Testis (tissue), 3 donors: ENCODE results near the gene RAB42. TPM values are rescaled to one million over a fixed set of nuclear protein-coding genes. Genes with fewer than 3 reads are reported as not detected.
A peak's percentile ranks its signal among the peaks of the same experiment; 100 is the strongest.

Source experiments
- DNase-seq: peaks from one replicate; pipeline ENCODE4 v3.0.0-alpha.2; 2019
- H3K27ac ChIP-seq, 2 donors: fragments of 200-600 bp; sonication (generic); one replicate each; pipeline ENCODE4 v1.5.1; 2019
- H3K27me3 ChIP-seq: fragments of 200-600 bp; sonication (generic); one replicate; pipeline ENCODE4 v1.5.1; 2019
- H3K36me3 ChIP-seq: fragments of 200-600 bp; sonication (generic); one replicate; pipeline ENCODE4 v1.5.1; 2017; ENCODE audit warnings: low read depth; ENCODE audit errors: missing control alignments
- H3K4me1 ChIP-seq: fragments of 200-600 bp; sonication (generic); one replicate; pipeline ENCODE4 v1.5.1; 2019
- H3K4me3 ChIP-seq, 2 donors: fragments of 200-600 bp; sonication (generic); one replicate each; pipeline ENCODE4 v1.5.1; 2017 to 2019
- H3K9me3 ChIP-seq: fragments of 200-600 bp; sonication (generic); one replicate; pipeline ENCODE4 v1.5.1; 2017
- CTCF ChIP-seq, 3 experiments: fragments of 450-650 bp in 2 of 3; fragments of 200-600 bp in 1 of 3; sonication (generic) in 1 of 3; IDR thresholded peaks; one replicate each; pipeline ENCODE4 v1.5.1; 2016 to 2019; ENCODE audit warnings: antibody characterized with exemption in 3 of 3, mild to moderate bottlenecking in 2 of 3, moderate library complexity in 1 of 3
- POLR2A ChIP-seq: fragments of 450-650 bp; IDR thresholded peaks from one replicate; pipeline ENCODE4 v1.6.1; 2017; ENCODE audit warnings: antibody characterized with exemption, mild to moderate bottlenecking, moderate library complexity
- WGBS, 2 donors: methylation state at CpG; one replicate each; pipeline ENCODE4 v1.1.5; 2018; 5-methylcytosine and 5-hydroxymethylcytosine counted together
- intact Hi-C: fragments of 100-400 bp; cut with DNase I; formaldehyde crosslinking; loops from one replicate; pipeline ENCODE4 v1.15.1; 2023; ENCODE audit warnings: low total_unique reads
- polyA plus RNA-seq: library from polyadenylated mRNA; stranded (reverse); fragments of 350-450 nt; fragmentation: Illumina TruSeq; extraction: RNeasy Lipid Tissue Mini Kit (QIAGEN cat#74804); gene quantifications from one replicate; pipeline ENCODE4 v1.2.3, GENCODE V29; 2014; ENCODE audit warnings: low read depth, low replicate concordance; ENCODE audit not compliant: insufficient read depth
- total RNA-seq, 2 donors: library from RNA; depleted of rRNA; stranded (reverse); fragments of >200 nt; gene quantifications; one replicate each; pipeline ENCODE4 v1.2.3, GENCODE V29; 2016

RAB42 gene
- total and polyA plus RNA-seq, 3 donors from 2014 or later, result 1.8 to 5.4 (median 4.6) TPM

GRCh38 chr1:28552758-28553663 is 39.1 kb upstream of the RAB42 start, which contains the start of gene TRNAU1AP:
Gene TRNAU1AP, plus strand, starts transcription at chr1:28553085. Its CDS starts 26 bp downstream, at chr1:28553111.
- intact Hi-C loops, result no loop called here

GRCh38 chr1:28560886-28561285 is 31.2 kb upstream of the RAB42 start:
- no peak overlapping the region for H3K4me3 ChIP-seq
- DNase-seq, result no peak
- no peak overlapping the region for H3K27ac ChIP-seq
- no peaks in the 10 kb centered on the region for H3K36me3 ChIP-seq
- TF ChIP-seq POLR2A (no peak), CTCF (IDR thresholded peaks at IDR 0.05) (no peak)
- WGBS, 2 donors, result 89 to 97% methylated on average over 3 of the region's 3 CpGs
- H3K4me1 ChIP-seq, result no peaks in the 10 kb centered on the region
- no peaks in the 10 kb centered on the region for H3K27me3 ChIP-seq
- no peaks in the 10 kb centered on the region for H3K9me3 ChIP-seq
- intact Hi-C loops, result no loop called here

More at GRCh38 chr1:28552758-28553663, 39.1 kb upstream of the RAB42 start, which contains the start of gene TRNAU1AP:
- no peaks in the 10 kb centered on the region for H3K27me3 ChIP-seq
- no peaks in the 10 kb centered on the region for H3K9me3 ChIP-seq
- H3K36me3 ChIP-seq, result no peaks in the 10 kb centered on the region
- H3K4me3 ChIP-seq, result peak within 1 kb of the TSS; percentile 86 to 95
- H3K4me1 ChIP-seq, result peaks cover 10% of the 10 kb centered on the region
- WGBS, 2 donors, result 0 to 1% methylated on average over 20 to 54 of the region's 63 CpGs
- peak within 1 kb of the TSS; percentile 83 to 88 for H3K27ac ChIP-seq
- TF ChIP-seq CTCF (IDR thresholded peaks at IDR 0.05), result no peak
- TF ChIP-seq POLR2A, result no peak
- peak; percentile 96 for DNase-seq

GRCh38 chr1:28564310-28564709 is 27.8 kb upstream of the RAB42 start:
- Histone ChIP-seq H3K4me3 (no peak overlapping the region), H3K4me1 (no peaks in the 10 kb centered on the region), H3K9me3 (no peaks in the 10 kb centered on the region), H3K27ac (no peak overlapping the region), H3K36me3 (no peaks in the 10 kb centered on the region), H3K27me3 (no peaks in the 10 kb centered on the region)
- intact Hi-C loops, result no loop called here
- no peak for DNase-seq
- TF ChIP-seq CTCF (IDR thresholded peaks at IDR 0.05), result no peak
- TF ChIP-seq POLR2A, result no peak

- intact Hi-C loops, result no loop called here
- 92 to 98% methylated on average over 7 of the region's 7 CpGs for WGBS, 2 donors
- H3K36me3 ChIP-seq, result no peaks in the 10 kb centered on the region
Observed at GRCh38 chr1:28565040-28565439, 27.0 kb upstream of the RAB42 start.

More at GRCh38 chr1:28565040-28565439, 27.0 kb upstream of the RAB42 start:
- H3K9me3 ChIP-seq, result no peaks in the 10 kb centered on the region
- TF ChIP-seq CTCF (IDR thresholded peaks at IDR 0.05) (no peak), POLR2A (no peak)
- no peak overlapping the region for H3K27ac ChIP-seq
- H3K4me3 ChIP-seq, result no peak overlapping the region
- DNase-seq, result no peak
- no peaks in the 10 kb centered on the region for H3K27me3 ChIP-seq
- no peaks in the 10 kb centered on the region for H3K4me1 ChIP-seq
